IMR-90 (cell line): ENCODE measurements around the gene DPH7. TPM values are rescaled to one million over a fixed set of nuclear protein-coding genes. Genes with fewer than 3 reads are reported as not detected.
A peak's percentile ranks its signal among the peaks of the same experiment; 100 is the strongest.

Experiments used
- ATAC-seq: fragments of 200-7000 bp; cut with Tn5 transposase; 2 replicates; pipeline ENCODE4 v1.9.1; 2020; ENCODE audit warnings: low read depth, mild to moderate bottlenecking, moderate library complexity
- BruUV-seq: library from RNA; stranded (reverse); fragments of 400-500 nt; replicated peaks from 2 replicates; lab custom pipeline; 2021; lab: Mats Ljungman, UMichigan
- CTCF ChIA-PET: fragments of 300-600 bp; formaldehyde crosslinking; extraction: SDS; loops from one replicate; lab custom pipeline; 2021; ENCODE audit warnings: antibody characterized with exemption; lab: Yijun Ruan, JAX
- POLR2A ChIA-PET: fragments of 300-600 bp; sonication (Branson Sonifier 250); formaldehyde crosslinking; loops from one replicate; lab custom pipeline; 2022; ENCODE audit warnings: antibody characterized with exemption; ENCODE audit not compliant: unreplicated experiment; lab: Charles Lee
- DNase-seq: peaks from one replicate; pipeline ENCODE4 v3.0.0; 2013
- H2AFZ ChIP-seq: replicated peaks from 2 replicates; pipeline ENCODE3; 2013; ENCODE audit warnings: low read length, mild to moderate bottlenecking; ENCODE audit not compliant: poor library complexity
- H2AK5ac ChIP-seq: 2 replicates; pipeline ENCODE4 v1.6.1; 2013; ENCODE audit warnings: low read depth, low read length, inconsistent platforms
- H2AK9ac ChIP-seq: replicated peaks from 2 replicates; pipeline ENCODE3; 2013; ENCODE audit warnings: mild to moderate bottlenecking, low read depth, low read length, moderate library complexity; ENCODE audit not compliant: poor library complexity
- H2BK120ac ChIP-seq: 2 replicates; pipeline ENCODE4 v1.6.1; 2013; ENCODE audit warnings: low read depth, low read length, inconsistent platforms
- H2BK15ac ChIP-seq: 3 replicates; pipeline ENCODE4 v1.6.1; 2013; ENCODE audit warnings: low read depth, low read length, inconsistent platforms
- H2BK20ac ChIP-seq: 2 replicates; pipeline ENCODE4 v1.6.1; 2013; ENCODE audit warnings: low read depth, mild to moderate bottlenecking, inconsistent platforms, low read length, moderate library complexity
- H2BK5ac ChIP-seq: 2 replicates; pipeline ENCODE4 v1.6.1; 2013; ENCODE audit warnings: mild to moderate bottlenecking, low read depth, low read length, inconsistent platforms; ENCODE audit not compliant: poor library complexity, severe bottlenecking
- H3K14ac ChIP-seq: replicated peaks from 2 replicates; pipeline ENCODE4 v1.6.1; 2013; ENCODE audit warnings: low read depth, low read length, inconsistent platforms
- H3K18ac ChIP-seq: 2 replicates; pipeline ENCODE4 v1.6.1; 2013; ENCODE audit warnings: low read depth, low read length, control low read depth
- H3K23ac ChIP-seq: 2 replicates; pipeline ENCODE4 v1.6.1; 2013; ENCODE audit warnings: low read depth, low read length, inconsistent platforms
- H3K27ac ChIP-seq: 2 replicates; pipeline ENCODE4 v1.5.1; 2013; ENCODE audit warnings: mild to moderate bottlenecking, control low read depth, low read length; ENCODE audit not compliant: insufficient read depth
- H3K27me3 ChIP-seq: 2 replicates; pipeline ENCODE4 v1.6.1; 2013; ENCODE audit warnings: low read length; ENCODE audit not compliant: control insufficient read depth, insufficient read depth
- H3K36me3 ChIP-seq: 2 replicates; pipeline ENCODE4 v1.6.1; 2013; ENCODE audit warnings: low read length, mixed read lengths; ENCODE audit not compliant: control insufficient read depth, insufficient read depth
- H3K4ac ChIP-seq: 2 replicates; pipeline ENCODE4 v1.6.1; 2013; ENCODE audit warnings: low read depth, low read length, inconsistent platforms
- H3K4me1 ChIP-seq: 2 replicates; pipeline ENCODE4 v1.6.1; 2013; ENCODE audit warnings: low read length, mixed read lengths; ENCODE audit not compliant: control insufficient read depth, insufficient read depth
- H3K4me2 ChIP-seq: 2 replicates; pipeline ENCODE4 v1.6.1; 2013; ENCODE audit warnings: low read depth, mild to moderate bottlenecking, control low read depth, low read length, moderate library complexity
- H3K4me3 ChIP-seq: 2 replicates; pipeline ENCODE4 v1.5.1; 2013; ENCODE audit warnings: low read depth, mild to moderate bottlenecking, control low read depth, low read length, moderate library complexity; ENCODE audit not compliant: insufficient read depth
- H3K56ac ChIP-seq: 2 replicates; pipeline ENCODE4 v1.6.1; 2013; ENCODE audit warnings: low read length, inconsistent platforms; ENCODE audit not compliant: insufficient read depth; ENCODE audit errors: extremely low read depth
- H3K79me1 ChIP-seq, 2 experiments: 2 replicates each; pipeline ENCODE4 v1.6.1; 2013; ENCODE audit warnings: low read length in 2 of 2, inconsistent platforms in 1 of 2, low read depth in 1 of 2
- H3K9ac ChIP-seq: 2 replicates; pipeline ENCODE4 v1.6.1; 2013; ENCODE audit warnings: low read depth, low read length, control low read depth
- H3K9me1 ChIP-seq: 2 replicates; pipeline ENCODE4 v1.6.1; 2013; ENCODE audit warnings: low read length, inconsistent platforms; ENCODE audit not compliant: insufficient read depth
- H3K9me3 ChIP-seq: 2 replicates; pipeline ENCODE4 v1.6.1; 2013; ENCODE audit warnings: low read length; ENCODE audit not compliant: control insufficient read depth, insufficient read depth
- H4K20me1 ChIP-seq: 2 replicates; pipeline ENCODE4 v1.6.1; 2013; ENCODE audit warnings: low read length, inconsistent platforms; ENCODE audit not compliant: insufficient read depth
- H4K5ac ChIP-seq: 2 replicates; pipeline ENCODE4 v1.6.1; 2013; ENCODE audit warnings: mild to moderate bottlenecking, low read depth, low read length, control low read depth
- H4K8ac ChIP-seq, 2 experiments: 2 replicates each; pipeline ENCODE4 v1.6.1; 2013; ENCODE audit warnings: low read depth in 2 of 2, low read length in 2 of 2, control low read depth in 1 of 2, inconsistent platforms in 1 of 2
- H4K91ac ChIP-seq: 2 replicates; pipeline ENCODE4 v1.6.1; 2013; ENCODE audit warnings: low read depth, low read length, inconsistent platforms; ENCODE audit not compliant: insufficient read depth
- BHLHE40 ChIP-seq: fragments of 150-350 bp; IDR thresholded peaks from 2 replicates; pipeline ENCODE4 v1.6.1; 2016; ENCODE audit warnings: mild to moderate bottlenecking, low read depth, low read length
- CEBPB ChIP-seq: IDR thresholded peaks from 2 replicates; pipeline ENCODE4 v1.6.1; 2012; ENCODE audit warnings: low read depth, low read length, improper control_type of control experiment
- CHD1 ChIP-seq: IDR thresholded peaks from 2 replicates; pipeline ENCODE4 v1.6.1; 2012; ENCODE audit warnings: low read depth, low read length, improper control_type of control experiment
- MAFK ChIP-seq: IDR thresholded peaks from 2 replicates; pipeline ENCODE4 v1.6.1; 2012; ENCODE audit warnings: low read depth, low read length, improper control_type of control experiment
- MAZ ChIP-seq: IDR thresholded peaks from 2 replicates; pipeline ENCODE4 v1.6.1; 2012; ENCODE audit warnings: low read depth, mild to moderate bottlenecking, low read length, improper control_type of control experiment, moderate library complexity, borderline replicate concordance
- NFE2L2 ChIP-seq: fragments of 150-350 bp; IDR thresholded peaks from 2 replicates; pipeline ENCODE4 v1.6.1; 2016; ENCODE audit warnings: low read depth, mild to moderate bottlenecking, low read length
- POLR2A ChIP-seq: IDR thresholded peaks from 2 replicates; pipeline ENCODE4 v1.6.1; 2012; ENCODE audit warnings: mild to moderate bottlenecking, low read depth, low read length
- RAD21 ChIP-seq: IDR thresholded peaks from 2 replicates; pipeline ENCODE4 v1.6.1; 2012; ENCODE audit warnings: low read length, improper control_type of control experiment
- RCOR1 ChIP-seq: IDR thresholded peaks from 2 replicates; pipeline ENCODE4 v1.6.1; 2012; ENCODE audit warnings: mild to moderate bottlenecking, low read length, improper control_type of control experiment; ENCODE audit not compliant: insufficient replicate concordance
- RFX5 ChIP-seq: IDR thresholded peaks from 2 replicates; pipeline ENCODE4 v1.8.0; 2012; ENCODE audit warnings: low read depth, mild to moderate bottlenecking, low read length, moderate library complexity
- SMC3 ChIP-seq: fragments of 150-350 bp; IDR thresholded peaks from 2 replicates; pipeline ENCODE4 v1.6.1; 2016; ENCODE audit warnings: low read depth, mild to moderate bottlenecking, antibody characterized with exemption, low read length, moderate library complexity
- WGBS, 2 experiments: methylation state at CpG; one replicate each; pipeline versions ENCODE4 v1.1.5 to v1.1.7; 2013; ENCODE audit warnings: missing lambda C conversion rate in 2 of 2; ENCODE audit not compliant: insufficient read length in 1 of 2; ENCODE audit errors: extremely low coverage in 2 of 2; 5-methylcytosine and 5-hydroxymethylcytosine counted together
- dilution Hi-C: fragments of 300-500 bp; cut with HindIII; formaldehyde crosslinking; loops from one replicate; pipeline ENCODE4 v1.14.3; 2018; ENCODE audit warnings: low sequenced_read_pairs; ENCODE audit not compliant: unreplicated experiment
- in situ Hi-C: fragments of 300-500 bp; cut with MboI; formaldehyde crosslinking; loops from 3 replicates; pipeline ENCODE4 v1.14.3; 2019; ENCODE audit warnings: low sequenced_read_pairs, inconsistent platforms, mixed read lengths
- intact Hi-C: fragments of 100-400 bp; cut with micrococcal nuclease; formaldehyde crosslinking; loops from 2 replicates; pipeline ENCODE4 v1.10.0; 2022
- polyA plus RNA-seq, 3 experiments: library from polyadenylated mRNA; depleted of rRNA; stranded (reverse); fragments of >200 nt; gene quantifications; 2 replicates each; pipeline ENCODE4 v1.2.3, GENCODE V29; 2012; ENCODE audit warnings: low replicate concordance in 1 of 3
- total RNA-seq: library from RNA; depleted of rRNA; stranded (reverse); fragments of >200 nt; gene quantifications from 2 replicates; pipeline ENCODE4 v1.2.3, GENCODE V29; 2012
- TF ChIP-seq, protein P1 (sequence below): fragments of 150-350 bp; IDR thresholded peaks from 2 replicates; pipeline ENCODE4 v1.6.1; 2017; ENCODE audit warnings: mild to moderate bottlenecking, antibody characterized with exemption, low read length, low read depth
- TF ChIP-seq, protein P2 (sequence below): fragments of 150-350 bp; IDR thresholded peaks from 2 replicates; pipeline ENCODE4 v1.6.1; 2016; ENCODE audit warnings: low read depth, mild to moderate bottlenecking, low read length, moderate library complexity, borderline replicate concordance
- TF ChIP-seq, protein P3 (sequence below): conservative IDR thresholded peaks from 2 replicates; pipeline ENCODE4 v1.5.1; 2012; ENCODE audit warnings: mild to moderate bottlenecking, low read depth, low read length, improper control_type of control experiment

DPH7 gene
- total and polyA plus RNA-seq, 2 of the 4 experiments (the other 2 are of a cell fraction): 12.5 to 33.7 TPM

DNA sequence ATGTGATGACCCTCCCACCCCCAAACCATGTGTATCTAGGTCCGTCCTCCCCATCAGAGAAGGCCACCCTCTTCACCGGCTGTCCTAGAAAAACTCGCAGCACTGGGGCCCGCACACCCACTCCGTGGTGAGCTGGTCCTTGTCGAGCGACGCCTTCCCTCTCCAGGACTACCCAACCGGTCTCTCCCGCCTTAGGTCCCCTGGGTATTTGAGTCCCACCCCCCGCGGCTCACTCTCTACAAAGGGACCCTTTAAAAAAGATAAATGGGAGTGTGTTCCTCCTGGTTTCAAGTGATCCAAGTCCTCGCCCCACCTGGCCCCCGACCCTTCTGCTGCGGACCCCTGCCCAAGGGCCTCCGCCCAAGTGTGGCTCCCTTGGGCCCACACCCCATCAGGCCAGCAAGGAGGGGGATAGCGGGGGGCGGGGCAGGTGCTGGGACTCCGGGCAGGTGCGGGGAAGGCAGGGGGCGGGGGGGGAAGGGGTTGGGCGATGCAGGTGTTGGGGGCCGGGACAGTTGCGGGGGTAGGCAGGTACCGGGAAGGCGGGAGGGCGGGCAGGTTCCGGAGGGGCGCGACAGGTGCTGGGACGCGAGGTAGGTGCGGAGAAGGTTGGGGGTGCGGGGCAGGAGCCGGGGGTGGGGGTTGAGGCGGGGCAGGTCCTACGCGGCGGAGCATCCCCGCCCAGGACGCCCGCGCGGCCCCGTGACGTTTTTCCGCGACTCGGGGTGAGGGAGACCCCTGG is 25.8 kb upstream of the DPH7 start:
- no peaks in the 10 kb centered on the region for H3K36me3 ChIP-seq
- ATAC-seq: no peak
- H2BK120ac ChIP-seq: no peak overlapping the region
- CTCF ChIA-PET: interaction anchor here (0.5 kb wide), 1 partner anchor 318 kb away, joined by 7 read pairs; no protein-coding TSS in a partner anchor
- H4K8ac ChIP-seq: no peak overlapping the region
- H3K4me1 ChIP-seq: peaks cover 15% of the 10 kb centered on the region
- H2BK5ac ChIP-seq: no peak overlapping the region
- no peak overlapping the region for H3K18ac ChIP-seq
- in situ Hi-C loops (no loop called here), dilution Hi-C loops (no loop called here), intact Hi-C loops (no loop called here)
- peaks cover 19% of the 10 kb centered on the region for H4K20me1 ChIP-seq
- 0 out of 2 replicates have a peak overlapping the region, but pooled peaks have one; percentile 4 for H3K9ac ChIP-seq
- no peak for DNase-seq
- no peak overlapping the region for H4K5ac ChIP-seq
- H3K79me1 ChIP-seq: peaks cover 6 to 29% of the 10 kb centered on the region in 2 experiments; a peak in 3 of 4 replicates
- no peak overlapping the region for H3K4ac ChIP-seq
- H3K9me3 ChIP-seq: no peaks in the 10 kb centered on the region
- no peak overlapping the region for H2AK5ac ChIP-seq
- H4K91ac ChIP-seq: no peak overlapping the region
- peak overlapping the region; percentile 55 for H2AK9ac ChIP-seq
- H3K27me3 ChIP-seq: peaks cover 5% of the 10 kb centered on the region; the same call in 1 of the 2 replicates
- WGBS, 2 experiments: 17% methylated on average over 1 of the region's 49 CpGs; no CpG with 5 or more reads in 1 of the 2 experiments
- peak overlapping the region; percentile 66; the same call in 1 of the 2 replicates for H3K4me2 ChIP-seq
- no peaks in the 10 kb centered on the region for H3K9me1 ChIP-seq
- no TSS peak for BruUV-seq
- POLR2A ChIA-PET: interaction anchor here (1.0 kb wide), 1 partner anchor 14 kb away, joined by 3 read pairs; the partner anchor contains the start of gene ZMYND19
- H3K56ac ChIP-seq: no peak overlapping the region
- no peak overlapping the region for H2BK15ac ChIP-seq
- peak overlapping the region; percentile 70 for H2AFZ ChIP-seq
- peak overlapping the region; percentile 67 for H3K4me3 ChIP-seq
- no peak overlapping the region for H3K14ac ChIP-seq
- H3K23ac ChIP-seq: no peak overlapping the region
- H3K27ac ChIP-seq: no peak overlapping the region
- H2BK20ac ChIP-seq: no peak overlapping the region
- TF ChIP-seq RCOR1 (no peak), RFX5 (no peak), BHLHE40 (no peak), MAFK (no peak), SMC3 (no peak), POLR2A (no peak), CEBPB (no peak), CHD1 (no peak), RAD21 (no peak), MAZ (no peak), NFE2L2 (no peak)
- TF ChIP-seq, protein P1, sequence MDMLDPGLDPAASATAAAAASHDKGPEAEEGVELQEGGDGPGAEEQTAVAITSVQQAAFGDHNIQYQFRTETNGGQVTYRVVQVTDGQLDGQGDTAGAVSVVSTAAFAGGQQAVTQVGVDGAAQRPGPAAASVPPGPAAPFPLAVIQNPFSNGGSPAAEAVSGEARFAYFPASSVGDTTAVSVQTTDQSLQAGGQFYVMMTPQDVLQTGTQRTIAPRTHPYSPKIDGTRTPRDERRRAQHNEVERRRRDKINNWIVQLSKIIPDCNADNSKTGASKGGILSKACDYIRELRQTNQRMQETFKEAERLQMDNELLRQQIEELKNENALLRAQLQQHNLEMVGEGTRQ: no peak
- TF ChIP-seq, protein P2, sequence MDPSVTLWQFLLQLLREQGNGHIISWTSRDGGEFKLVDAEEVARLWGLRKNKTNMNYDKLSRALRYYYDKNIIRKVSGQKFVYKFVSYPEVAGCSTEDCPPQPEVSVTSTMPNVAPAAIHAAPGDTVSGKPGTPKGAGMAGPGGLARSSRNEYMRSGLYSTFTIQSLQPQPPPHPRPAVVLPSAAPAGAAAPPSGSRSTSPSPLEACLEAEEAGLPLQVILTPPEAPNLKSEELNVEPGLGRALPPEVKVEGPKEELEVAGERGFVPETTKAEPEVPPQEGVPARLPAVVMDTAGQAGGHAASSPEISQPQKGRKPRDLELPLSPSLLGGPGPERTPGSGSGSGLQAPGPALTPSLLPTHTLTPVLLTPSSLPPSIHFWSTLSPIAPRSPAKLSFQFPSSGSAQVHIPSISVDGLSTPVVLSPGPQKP: no peak
- TF ChIP-seq, protein P3, sequence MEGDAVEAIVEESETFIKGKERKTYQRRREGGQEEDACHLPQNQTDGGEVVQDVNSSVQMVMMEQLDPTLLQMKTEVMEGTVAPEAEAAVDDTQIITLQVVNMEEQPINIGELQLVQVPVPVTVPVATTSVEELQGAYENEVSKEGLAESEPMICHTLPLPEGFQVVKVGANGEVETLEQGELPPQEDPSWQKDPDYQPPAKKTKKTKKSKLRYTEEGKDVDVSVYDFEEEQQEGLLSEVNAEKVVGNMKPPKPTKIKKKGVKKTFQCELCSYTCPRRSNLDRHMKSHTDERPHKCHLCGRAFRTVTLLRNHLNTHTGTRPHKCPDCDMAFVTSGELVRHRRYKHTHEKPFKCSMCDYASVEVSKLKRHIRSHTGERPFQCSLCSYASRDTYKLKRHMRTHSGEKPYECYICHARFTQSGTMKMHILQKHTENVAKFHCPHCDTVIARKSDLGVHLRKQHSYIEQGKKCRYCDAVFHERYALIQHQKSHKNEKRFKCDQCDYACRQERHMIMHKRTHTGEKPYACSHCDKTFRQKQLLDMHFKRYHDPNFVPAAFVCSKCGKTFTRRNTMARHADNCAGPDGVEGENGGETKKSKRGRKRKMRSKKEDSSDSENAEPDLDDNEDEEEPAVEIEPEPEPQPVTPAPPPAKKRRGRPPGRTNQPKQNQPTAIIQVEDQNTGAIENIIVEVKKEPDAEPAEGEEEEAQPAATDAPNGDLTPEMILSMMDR: no peak
